CD1c-positive myeloid dendritic cell (primary cell): ENCODE data around the gene KAT6B.
A peak's percentile ranks its signal among the peaks of the same experiment; 100 is the strongest.

ENCODE experiments used
- DNase-seq: peaks from one replicate; pipeline ENCODE4 v3.0.0-alpha.2; 2016; ENCODE audit errors: extremely low spot score

The KAT6B gene

GRCh38 chr10:75014516-75015230 is 188.3 kb downstream of the KAT6B start:
- no peak for DNase-seq

- no peak for DNase-seq
These were observed 189.0 kb downstream of the KAT6B start for GRCh38 chr10:75015442-75015841.

GRCh38 chr10:75016325-75016724 is 189.9 kb downstream of the KAT6B start:
- DNase-seq: peak; percentile 2

GRCh38 chr10:75018251-75018650 is 191.9 kb downstream of the KAT6B start:
- DNase-seq: no peak

- no peak for DNase-seq
These were observed 192.4 kb downstream of the KAT6B start for GRCh38 chr10:75018686-75019307.

GRCh38 chr10:75019370-75019769 is 193.0 kb downstream of the KAT6B start:
- peak; percentile 5 for DNase-seq

- no peak for DNase-seq
These were observed 193.8 kb downstream of the KAT6B start for GRCh38 chr10:75020168-75020567.

- no peak for DNase-seq
These were observed 195.2 kb downstream of the KAT6B start for GRCh38 chr10:75021379-75022249.

- DNase-seq: no peak
These were observed 196.7 kb downstream of the KAT6B start for GRCh38 chr10:75023074-75023473.

GRCh38 chr10:75024971-75025523 is 198.6 kb downstream of the KAT6B start:
- no peak for DNase-seq

GRCh38 chr10:75028049-75028448 is 201.6 kb downstream of the KAT6B start:
- no peak for DNase-seq

- no peak for DNase-seq
These were observed 202.3 kb downstream of the KAT6B start for GRCh38 chr10:75028748-75029147.

GRCh38 chr10:75029420-75029819 is 203.0 kb downstream of the KAT6B start:
- no peak for DNase-seq

- no peak for DNase-seq
These were observed 203.5 kb downstream of the KAT6B start for GRCh38 chr10:75029857-75030256.

- DNase-seq: no peak
These were observed 204.0 kb downstream of the KAT6B start for GRCh38 chr10:75030371-75030770.

- no peak for DNase-seq
These were observed 205.7 kb downstream of the KAT6B start for GRCh38 chr10:75032119-75032518.

- no peak for DNase-seq
These were observed 206.4 kb downstream of the KAT6B start for GRCh38 chr10:75032813-75033212.

GRCh38 chr10:75033399-75034130 is 207.2 kb downstream of the KAT6B start:
- no peak for DNase-seq

- DNase-seq: peak; percentile 14
These were observed 207.7 kb downstream of the KAT6B start for GRCh38 chr10:75034131-75034512.

- DNase-seq: no peak
These were observed 208.4 kb downstream of the KAT6B start for GRCh38 chr10:75034714-75035258.

GRCh38 chr10:75035975-75036708 is 209.7 kb downstream of the KAT6B start:
- DNase-seq: no peak
